ENCODE data around the gene DIP2C. TPM values are rescaled to one million over a fixed set of nuclear protein-coding genes. Genes with fewer than 3 reads are reported as not detected.

DIP2C gene
- total RNA-seq, 1 donor from 2014 or later = 10.1 TPM

DNA sequence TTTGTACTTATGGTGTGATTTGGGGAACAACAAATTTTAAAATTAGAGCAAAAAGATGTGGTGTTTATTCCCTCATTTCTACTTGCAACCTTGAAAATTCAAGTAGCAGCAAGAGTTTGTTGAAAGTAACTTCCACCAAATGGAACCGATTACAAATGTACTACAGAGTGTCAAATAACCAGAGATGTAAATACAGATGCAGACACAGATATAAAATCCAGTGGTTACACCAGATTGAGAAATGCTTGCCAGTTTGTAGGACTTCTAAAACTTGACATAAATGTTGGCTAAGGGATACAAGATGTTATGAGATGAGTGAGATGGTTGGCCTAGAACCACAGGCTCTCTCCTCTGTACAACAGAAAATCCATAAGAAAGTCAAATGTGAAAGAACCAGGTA lies 162.1 kb downstream of the DIP2C start:
- TF ChIP-seq, protein P1, sequence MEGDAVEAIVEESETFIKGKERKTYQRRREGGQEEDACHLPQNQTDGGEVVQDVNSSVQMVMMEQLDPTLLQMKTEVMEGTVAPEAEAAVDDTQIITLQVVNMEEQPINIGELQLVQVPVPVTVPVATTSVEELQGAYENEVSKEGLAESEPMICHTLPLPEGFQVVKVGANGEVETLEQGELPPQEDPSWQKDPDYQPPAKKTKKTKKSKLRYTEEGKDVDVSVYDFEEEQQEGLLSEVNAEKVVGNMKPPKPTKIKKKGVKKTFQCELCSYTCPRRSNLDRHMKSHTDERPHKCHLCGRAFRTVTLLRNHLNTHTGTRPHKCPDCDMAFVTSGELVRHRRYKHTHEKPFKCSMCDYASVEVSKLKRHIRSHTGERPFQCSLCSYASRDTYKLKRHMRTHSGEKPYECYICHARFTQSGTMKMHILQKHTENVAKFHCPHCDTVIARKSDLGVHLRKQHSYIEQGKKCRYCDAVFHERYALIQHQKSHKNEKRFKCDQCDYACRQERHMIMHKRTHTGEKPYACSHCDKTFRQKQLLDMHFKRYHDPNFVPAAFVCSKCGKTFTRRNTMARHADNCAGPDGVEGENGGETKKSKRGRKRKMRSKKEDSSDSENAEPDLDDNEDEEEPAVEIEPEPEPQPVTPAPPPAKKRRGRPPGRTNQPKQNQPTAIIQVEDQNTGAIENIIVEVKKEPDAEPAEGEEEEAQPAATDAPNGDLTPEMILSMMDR (IDR thresholded peaks at IDR 0.05) = no peak
- TF ChIP-seq EZH2 (IDR thresholded peaks at IDR 0.05) = no peak
- no peak for TF ChIP-seq EZH2phosphoT487 (IDR thresholded peaks at IDR 0.05)
- Histone ChIP-seq H3K36me3 (no peaks in the 10 kb centered on the region), H3F3A (ENCODE audit: low read depth) (no peaks in the 10 kb centered on the region), H3K4me2 (no peak overlapping the region), H3K4me1 (peaks cover 2% of the 10 kb centered on the region), H2AFZ (replicated peaks) (no peak overlapping the region), H3K9ac (no peak overlapping the region), H4K20me1 (ENCODE audit: low read depth) (peaks cover 86% of the 10 kb centered on the region), H3K4me3 (no peak overlapping the region), H3K9me3 (ENCODE audit: low read depth) (no peaks in the 10 kb centered on the region), H3K27ac (no peak overlapping the region), H3K27me3 (no peaks in the 10 kb centered on the region), H3K79me2 (ENCODE audit: low read depth) (peaks cover 48% of the 10 kb centered on the region)
- no peak overlapping the region for H3K4me3 Mint-ChIP-seq
- no peak overlapping the region for H3K27ac Mint-ChIP-seq
- H3K27me3 Mint-ChIP-seq (ENCODE audit: insufficient read depth, low read depth) = no peaks in the 10 kb centered on the region
- DNase-seq (ENCODE audit: low spot score) = no peak
- H3K9me3 Mint-ChIP-seq = peaks cover 2% of the 10 kb centered on the region
- H3K4me1 Mint-ChIP-seq = peaks cover 35% of the 10 kb centered on the region
- peaks cover 4% of the 10 kb centered on the region for H3K36me3 Mint-ChIP-seq

DNA sequence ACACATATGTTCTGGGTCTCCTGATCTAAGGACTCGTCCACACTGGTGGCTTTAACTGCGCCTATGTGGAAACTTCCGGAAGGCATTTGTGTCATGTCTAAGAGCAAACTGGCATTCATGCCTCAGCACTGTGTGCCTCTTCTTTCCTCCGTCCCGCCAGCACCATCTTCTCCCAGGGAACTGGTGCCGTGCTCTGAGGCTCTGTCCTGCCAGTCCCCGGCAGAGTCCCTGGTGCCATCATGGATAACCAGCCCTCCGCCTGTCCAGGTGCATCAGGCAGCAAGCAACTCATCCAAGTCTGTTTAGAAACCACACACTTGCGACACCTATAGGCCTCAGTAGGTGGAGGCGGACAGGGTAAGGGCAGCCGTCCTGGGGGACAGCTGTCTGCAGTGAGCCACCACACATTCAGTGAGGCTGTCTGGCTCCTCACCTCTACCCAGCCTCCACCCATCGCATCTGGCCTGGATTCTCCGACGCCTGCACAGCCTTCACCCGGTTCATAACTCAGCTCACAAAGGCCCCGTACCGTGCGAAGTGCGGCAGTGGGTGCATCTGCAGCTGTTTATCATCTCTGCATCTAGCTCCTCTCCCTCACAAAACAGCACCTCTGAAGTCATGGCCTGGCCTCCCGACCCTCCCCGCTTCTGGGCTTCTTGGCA lies 162.7 kb downstream of the DIP2C start:
- Histone ChIP-seq H3F3A (ENCODE audit: low read depth) (no peaks in the 10 kb centered on the region), H3K4me1 (peaks cover 8% of the 10 kb centered on the region), H3K9me3 (ENCODE audit: low read depth) (no peaks in the 10 kb centered on the region), H4K20me1 (ENCODE audit: low read depth) (peaks cover 88% of the 10 kb centered on the region), H3K27me3 (no peaks in the 10 kb centered on the region), H3K9ac (no peak overlapping the region), H3K79me2 (ENCODE audit: low read depth) (peaks cover 48% of the 10 kb centered on the region), H3K36me3 (no peaks in the 10 kb centered on the region), H2AFZ (replicated peaks) (no peak overlapping the region), H3K4me2 (no peak overlapping the region), H3K27ac (no peak overlapping the region), H3K4me3 (no peak overlapping the region)
- TF ChIP-seq EZH2 (IDR thresholded peaks at IDR 0.05) (no peak), EZH2phosphoT487 (IDR thresholded peaks at IDR 0.05) (no peak)
- TF ChIP-seq, protein P1 (IDR thresholded peaks at IDR 0.05) = peak; percentile 40
- H3K4me1 Mint-ChIP-seq = peaks cover 37% of the 10 kb centered on the region
- no peak overlapping the region for H3K27ac Mint-ChIP-seq
- no peak overlapping the region for H3K4me3 Mint-ChIP-seq
- peaks cover 1% of the 10 kb centered on the region for H3K36me3 Mint-ChIP-seq
- peak; percentile 53 for DNase-seq (ENCODE audit: low spot score)
- no peaks in the 10 kb centered on the region for H3K27me3 Mint-ChIP-seq (ENCODE audit: insufficient read depth, low read depth)
- H3K9me3 Mint-ChIP-seq = peaks cover 2% of the 10 kb centered on the region

- Histone ChIP-seq H3K4me3 (no peak overlapping the region), H3K27ac (no peak overlapping the region), H3K36me3 (no peaks in the 10 kb centered on the region), H3F3A (ENCODE audit: low read depth) (no peaks in the 10 kb centered on the region), H3K79me2 (ENCODE audit: low read depth) (peaks cover 48% of the 10 kb centered on the region), H4K20me1 (ENCODE audit: low read depth) (peaks cover 88% of the 10 kb centered on the region), H3K27me3 (no peaks in the 10 kb centered on the region), H3K9me3 (ENCODE audit: low read depth) (no peaks in the 10 kb centered on the region), H3K4me2 (no peak overlapping the region), H3K4me1 (peaks cover 19% of the 10 kb centered on the region), H3K9ac (no peak overlapping the region), H2AFZ (replicated peaks) (no peak overlapping the region)
- Mint-ChIP-seq H3K4me1 (peaks cover 40% of the 10 kb centered on the region), H3K27me3 (ENCODE audit: insufficient read depth, low read depth) (no peaks in the 10 kb centered on the region), H3K36me3 (peaks cover 1% of the 10 kb centered on the region), H3K9me3 (peaks cover 2% of the 10 kb centered on the region), H3K4me3 (no peak overlapping the region), H3K27ac (no peak overlapping the region)
- no peak for DNase-seq (ENCODE audit: low spot score)
- TF ChIP-seq, protein P1 (IDR thresholded peaks at IDR 0.05) = no peak
- TF ChIP-seq EZH2 (IDR thresholded peaks at IDR 0.05) (no peak), EZH2phosphoT487 (IDR thresholded peaks at IDR 0.05) (no peak)
Measured at GRCh38 chr10:525565-526315, 163.7 kb downstream of the DIP2C start.

All from neural progenitor cell (in vitro differentiated cells).